ENCODE results near the gene SLC44A3. TPM values are rescaled to one million over a fixed set of nuclear protein-coding genes. Genes with fewer than 3 reads are reported as not detected.

SLC44A3 gene
- total and polyA plus RNA-seq, 9 of the 15 experiments (the other 6 are each of a cell fraction or from before 2014, with no cell fraction given): not detected

DNA sequence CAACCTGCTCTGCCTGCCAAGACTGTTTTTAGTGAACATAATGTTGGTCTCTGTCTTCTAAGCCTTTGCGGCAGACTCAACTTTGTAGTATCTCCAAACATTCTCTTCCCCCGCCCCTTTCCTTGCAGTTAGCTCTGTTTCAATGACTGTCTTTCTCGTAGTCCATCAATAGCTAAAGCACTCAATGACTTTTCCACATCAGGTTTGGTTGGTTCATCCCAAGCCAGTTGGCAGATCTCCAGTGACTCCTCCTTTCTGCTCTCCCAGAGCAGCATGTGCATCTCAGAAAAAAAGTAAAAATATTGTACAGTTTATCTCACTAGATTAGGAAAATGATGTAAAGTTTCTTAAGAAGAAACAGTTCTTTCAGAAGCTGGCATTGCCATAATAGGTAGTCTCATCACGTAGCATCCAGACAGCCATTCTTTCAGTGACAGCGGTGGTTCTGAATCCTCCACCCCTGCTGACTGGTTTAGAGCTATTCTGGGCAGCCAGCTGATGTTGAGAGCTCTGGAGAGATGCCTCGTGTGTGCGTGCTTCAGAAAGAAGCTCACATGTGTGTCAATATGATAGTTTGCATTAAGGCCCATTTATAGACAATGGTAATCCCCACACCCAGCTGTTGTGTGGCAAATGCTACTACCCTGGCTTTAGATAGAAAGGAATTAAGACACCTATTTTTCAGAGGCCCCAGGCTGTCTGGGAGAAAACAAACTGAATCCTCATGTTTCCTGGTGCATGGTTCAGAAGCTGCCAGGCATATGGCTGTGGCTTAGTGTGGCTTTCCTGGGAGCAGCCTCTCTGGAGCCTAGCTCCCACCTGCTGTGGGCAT lies 53.6 kb downstream of the SLC44A3 start (continued):
- TF ChIP-seq, protein P1, sequence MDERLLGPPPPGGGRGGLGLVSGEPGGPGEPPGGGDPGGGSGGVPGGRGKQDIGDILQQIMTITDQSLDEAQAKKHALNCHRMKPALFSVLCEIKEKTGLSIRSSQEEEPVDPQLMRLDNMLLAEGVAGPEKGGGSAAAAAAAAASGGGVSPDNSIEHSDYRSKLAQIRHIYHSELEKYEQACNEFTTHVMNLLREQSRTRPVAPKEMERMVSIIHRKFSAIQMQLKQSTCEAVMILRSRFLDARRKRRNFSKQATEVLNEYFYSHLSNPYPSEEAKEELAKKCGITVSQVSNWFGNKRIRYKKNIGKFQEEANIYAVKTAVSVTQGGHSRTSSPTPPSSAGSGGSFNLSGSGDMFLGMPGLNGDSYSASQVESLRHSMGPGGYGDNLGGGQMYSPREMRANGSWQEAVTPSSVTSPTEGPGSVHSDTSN (CRISPR knock-in tag; IDR thresholded peaks at IDR 0.05; ENCODE audit: low read depth): no peak
- TF ChIP-seq, protein P1 (tag; conservative IDR thresholded peaks at IDR 0.05; ENCODE audit: low read depth): no peak
- TF ChIP-seq, protein P2, sequence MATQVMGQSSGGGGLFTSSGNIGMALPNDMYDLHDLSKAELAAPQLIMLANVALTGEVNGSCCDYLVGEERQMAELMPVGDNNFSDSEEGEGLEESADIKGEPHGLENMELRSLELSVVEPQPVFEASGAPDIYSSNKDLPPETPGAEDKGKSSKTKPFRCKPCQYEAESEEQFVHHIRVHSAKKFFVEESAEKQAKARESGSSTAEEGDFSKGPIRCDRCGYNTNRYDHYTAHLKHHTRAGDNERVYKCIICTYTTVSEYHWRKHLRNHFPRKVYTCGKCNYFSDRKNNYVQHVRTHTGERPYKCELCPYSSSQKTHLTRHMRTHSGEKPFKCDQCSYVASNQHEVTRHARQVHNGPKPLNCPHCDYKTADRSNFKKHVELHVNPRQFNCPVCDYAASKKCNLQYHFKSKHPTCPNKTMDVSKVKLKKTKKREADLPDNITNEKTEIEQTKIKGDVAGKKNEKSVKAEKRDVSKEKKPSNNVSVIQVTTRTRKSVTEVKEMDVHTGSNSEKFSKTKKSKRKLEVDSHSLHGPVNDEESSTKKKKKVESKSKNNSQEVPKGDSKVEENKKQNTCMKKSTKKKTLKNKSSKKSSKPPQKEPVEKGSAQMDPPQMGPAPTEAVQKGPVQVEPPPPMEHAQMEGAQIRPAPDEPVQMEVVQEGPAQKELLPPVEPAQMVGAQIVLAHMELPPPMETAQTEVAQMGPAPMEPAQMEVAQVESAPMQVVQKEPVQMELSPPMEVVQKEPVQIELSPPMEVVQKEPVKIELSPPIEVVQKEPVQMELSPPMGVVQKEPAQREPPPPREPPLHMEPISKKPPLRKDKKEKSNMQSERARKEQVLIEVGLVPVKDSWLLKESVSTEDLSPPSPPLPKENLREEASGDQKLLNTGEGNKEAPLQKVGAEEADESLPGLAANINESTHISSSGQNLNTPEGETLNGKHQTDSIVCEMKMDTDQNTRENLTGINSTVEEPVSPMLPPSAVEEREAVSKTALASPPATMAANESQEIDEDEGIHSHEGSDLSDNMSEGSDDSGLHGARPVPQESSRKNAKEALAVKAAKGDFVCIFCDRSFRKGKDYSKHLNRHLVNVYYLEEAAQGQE (IDR thresholded peaks at IDR 0.05; ENCODE audit: borderline replicate concordance): no peak
- TF ChIP-seq, protein P2 (CRISPR knock-in tag; IDR thresholded peaks at IDR 0.05; ENCODE audit: low read depth): no peak

Data from K562 (cell line).